DND-41 (cell line): ENCODE data around the gene PAPPA2.

Experiments used
- EZH2 ChIP-seq: IDR thresholded peaks from 3 replicates; pipeline ENCODE4 v1.6.1; 2012; ENCODE audit warnings: borderline replicate concordance, low read depth, mild to moderate bottlenecking, moderate library complexity, low read length, inconsistent platforms; ENCODE audit not compliant: severe bottlenecking
- TF ChIP-seq, protein P1 (sequence below): IDR thresholded peaks from 2 replicates; pipeline ENCODE4 v1.5.1; 2012; ENCODE audit warnings: borderline replicate concordance, low read length, moderate library complexity, mild to moderate bottlenecking; ENCODE audit not compliant: poor library complexity, severe bottlenecking; ENCODE audit errors: extremely low read depth

DNA sequence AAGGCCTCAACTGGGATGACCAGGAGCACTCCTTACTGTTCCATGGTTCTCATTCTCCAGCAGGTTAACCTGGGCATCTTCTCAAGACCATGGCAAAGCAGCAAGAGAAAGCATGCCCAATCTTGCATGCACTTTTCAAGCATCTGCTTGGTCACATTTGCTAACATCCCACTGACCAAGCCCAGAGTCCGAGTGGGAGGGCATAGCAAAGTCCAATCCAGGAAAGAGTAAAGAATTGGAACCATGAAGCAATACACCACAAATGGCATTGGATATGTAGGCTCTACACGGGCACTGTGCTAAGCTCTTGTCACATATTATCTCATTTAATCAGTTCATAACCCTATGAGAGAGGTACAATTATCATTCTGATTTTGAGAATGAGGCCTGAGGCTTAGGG, 73.6 kb downstream of the PAPPA2 start:
- TF ChIP-seq, protein P1, sequence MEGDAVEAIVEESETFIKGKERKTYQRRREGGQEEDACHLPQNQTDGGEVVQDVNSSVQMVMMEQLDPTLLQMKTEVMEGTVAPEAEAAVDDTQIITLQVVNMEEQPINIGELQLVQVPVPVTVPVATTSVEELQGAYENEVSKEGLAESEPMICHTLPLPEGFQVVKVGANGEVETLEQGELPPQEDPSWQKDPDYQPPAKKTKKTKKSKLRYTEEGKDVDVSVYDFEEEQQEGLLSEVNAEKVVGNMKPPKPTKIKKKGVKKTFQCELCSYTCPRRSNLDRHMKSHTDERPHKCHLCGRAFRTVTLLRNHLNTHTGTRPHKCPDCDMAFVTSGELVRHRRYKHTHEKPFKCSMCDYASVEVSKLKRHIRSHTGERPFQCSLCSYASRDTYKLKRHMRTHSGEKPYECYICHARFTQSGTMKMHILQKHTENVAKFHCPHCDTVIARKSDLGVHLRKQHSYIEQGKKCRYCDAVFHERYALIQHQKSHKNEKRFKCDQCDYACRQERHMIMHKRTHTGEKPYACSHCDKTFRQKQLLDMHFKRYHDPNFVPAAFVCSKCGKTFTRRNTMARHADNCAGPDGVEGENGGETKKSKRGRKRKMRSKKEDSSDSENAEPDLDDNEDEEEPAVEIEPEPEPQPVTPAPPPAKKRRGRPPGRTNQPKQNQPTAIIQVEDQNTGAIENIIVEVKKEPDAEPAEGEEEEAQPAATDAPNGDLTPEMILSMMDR, result no peak
- TF ChIP-seq EZH2, result no peak
